GM12801 (cell line): ENCODE data around the gene B3GAT2.

Source experiments
- CTCF ChIP-seq: IDR thresholded peaks from one replicate; pipeline ENCODE4 v1.5.1; 2011; ENCODE audit warnings: control low read depth; ENCODE audit not compliant: insufficient read length; ENCODE audit errors: extremely low read depth

The B3GAT2 gene

DNA sequence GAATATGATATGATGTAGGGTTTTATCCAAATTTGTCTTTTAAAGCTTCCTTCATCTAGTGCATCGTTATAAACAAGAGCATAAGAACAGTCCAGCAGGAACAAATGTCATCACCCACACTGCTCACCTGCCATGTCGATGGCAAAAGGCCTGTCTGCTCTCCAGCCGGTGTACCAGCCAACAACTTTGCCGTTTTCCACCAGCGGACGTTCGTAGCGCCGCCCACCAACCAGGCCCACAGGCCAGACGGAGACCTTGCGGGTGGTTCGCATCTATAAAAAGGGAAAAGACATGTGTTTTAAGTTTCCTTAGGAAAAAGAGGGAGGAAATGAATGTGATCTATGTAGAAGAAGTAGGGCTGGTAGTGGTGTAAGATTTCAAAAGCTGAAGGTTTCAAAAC, 62.9 kb downstream of the B3GAT2 start:
- TF ChIP-seq CTCF: no peak

GRCh38 chr6:70889270-70889669, 67.6 kb downstream of the B3GAT2 start:
- TF ChIP-seq CTCF: no peak

GRCh38 chr6:70886661-70887060, 70.2 kb downstream of the B3GAT2 start:
- no peak for TF ChIP-seq CTCF

- no peak for TF ChIP-seq CTCF
Measured at GRCh38 chr6:70886071-70886470, 70.8 kb downstream of the B3GAT2 start.

- TF ChIP-seq CTCF: no peak
Measured at GRCh38 chr6:70884074-70884983, 72.5 kb downstream of the B3GAT2 start.

DNA sequence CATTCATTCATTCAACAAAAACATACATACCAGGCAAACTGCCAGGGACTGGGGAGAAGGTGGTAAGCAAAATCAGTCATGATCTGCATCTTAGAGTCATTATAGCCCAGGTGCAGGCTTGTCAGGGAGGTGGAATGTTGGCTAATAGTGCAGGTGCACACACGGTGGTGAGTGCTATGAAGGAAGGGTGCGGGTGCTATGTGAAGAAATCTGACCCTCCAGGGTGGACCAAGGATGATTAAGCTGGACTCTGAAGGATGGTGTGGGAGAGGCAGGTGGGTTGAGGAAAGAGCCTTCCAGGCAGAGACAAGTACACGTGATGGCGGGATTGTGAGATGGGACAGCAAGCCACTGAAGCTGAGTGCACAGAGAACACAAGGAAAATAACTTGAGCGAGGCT, 77.4 kb downstream of the B3GAT2 start:
- TF ChIP-seq CTCF: no peak

DNA sequence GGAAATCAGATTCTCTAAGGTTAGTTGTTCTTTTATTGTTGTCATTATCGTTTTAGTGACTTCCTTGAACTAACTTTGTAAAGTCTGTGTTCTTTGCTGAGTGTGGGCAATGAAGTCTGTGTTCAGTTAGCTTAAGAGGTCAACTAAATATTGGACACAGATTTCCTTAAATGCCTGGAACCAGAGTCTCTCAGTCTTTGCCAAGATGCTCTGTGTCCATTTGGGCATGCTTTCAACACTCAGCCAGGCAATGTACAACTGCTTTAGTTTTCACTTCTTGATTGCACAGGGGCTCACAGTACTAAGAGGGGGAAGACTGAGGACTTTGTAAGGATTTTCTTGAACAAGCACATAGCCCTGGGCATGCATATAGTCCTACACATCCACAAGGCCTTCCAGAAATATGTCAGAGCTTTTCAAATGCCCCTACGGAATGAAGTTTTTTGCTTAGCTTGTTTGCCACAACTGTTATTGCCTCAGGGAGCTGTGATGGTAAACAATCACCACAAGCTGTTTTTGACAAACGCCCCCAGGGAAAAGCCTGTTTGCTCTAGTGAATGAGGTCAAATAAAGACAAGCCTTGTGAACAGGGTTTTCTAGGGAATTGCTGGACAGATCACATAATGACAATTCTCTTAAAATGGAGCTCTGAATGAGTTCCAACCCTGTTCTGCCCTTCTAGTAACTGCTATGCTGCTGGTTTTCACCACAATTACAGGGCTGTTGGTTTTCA, 82.5 kb downstream of the B3GAT2 start:
- no peak for TF ChIP-seq CTCF
